B cell (primary cell): ENCODE data around the gene HSD11B1. TPM values are rescaled to one million over a fixed set of nuclear protein-coding genes. Genes with fewer than 3 reads are reported as not detected.

Experiments used
- ATAC-seq: fragments of 200-7000 bp; cut with Tn5 transposase; one replicate; pipeline ENCODE4 v1.10.0; 2021; ENCODE audit warnings: low read depth, mild to moderate bottlenecking, moderate number of reproducible peaks, moderate library complexity
- CTCF ChIA-PET: fragments of 350-600 bp; sonication (Branson Sonifier 250); formaldehyde crosslinking; loops from one replicate; lab custom pipeline; 2021; ENCODE audit warnings: antibody characterized with exemption, inconsistent platforms; lab: Charles Lee
- POLR2A ChIA-PET: fragments of 350-600 bp; sonication (Branson Sonifier 250); formaldehyde crosslinking; loops from one replicate; lab custom pipeline; 2021; ENCODE audit warnings: antibody characterized with exemption; lab: Charles Lee
- DNase-seq: peaks from one replicate; pipeline ENCODE4 v3.0.0; 2013
- H2AFZ ChIP-seq: 2 replicates; pipeline ENCODE4 v1.6.1; 2012; ENCODE audit warnings: mild to moderate bottlenecking, low read depth, low read length; ENCODE audit not compliant: insufficient read depth, poor library complexity, severe bottlenecking
- H3K27ac ChIP-seq, 2 donors: 1 replicate in 1 of 2; 2 replicates in 1 of 2; pipeline ENCODE4 v1.5.1; 2012 to 2013; ENCODE audit warnings: low read length in 2 of 2, mild to moderate bottlenecking in 2 of 2, moderate library complexity in 1 of 2
- H3K27me3 ChIP-seq, 4 experiments: fragments of 200-600 bp in 1 of 4; sonication (generic) in 1 of 4; replicated peaks in 1 of 4; 1 replicate in 2 of 4; 2 replicates in 2 of 4; pipeline versions ENCODE4 v1.6.1 to v1.7.0; 2013 to 2016; ENCODE audit warnings: low read length in 3 of 4, mild to moderate bottlenecking in 2 of 4, mixed read lengths in 1 of 4, moderate library complexity in 1 of 4; ENCODE audit not compliant: insufficient read depth in 4 of 4, control insufficient read depth in 3 of 4; ENCODE audit errors: control extremely low read depth in 1 of 4
- H3K36me3 ChIP-seq, 2 experiments: replicated peaks in 1 of 2; 1 replicate in 1 of 2; 2 replicates in 1 of 2; pipeline versions ENCODE4 v1.6.1 to v1.7.1; 2013; ENCODE audit warnings: low read length in 1 of 2; ENCODE audit not compliant: insufficient read depth in 2 of 2, control insufficient read depth in 1 of 2; ENCODE audit errors: control extremely low read depth in 1 of 2, extremely low read depth in 1 of 2
- H3K4me1 ChIP-seq, 2 donors: fragments of 200-600 bp in 1 of 2; sonication (generic) in 1 of 2; 1 replicate in 1 of 2; 2 replicates in 1 of 2; pipeline versions ENCODE4 v1.5.1 to v1.6.1; 2013 to 2017; ENCODE audit warnings: low read length in 2 of 2; ENCODE audit not compliant: control insufficient read depth in 2 of 2, insufficient read depth in 2 of 2
- H3K4me2 ChIP-seq: replicated peaks from 2 replicates; pipeline ENCODE3; 2012; ENCODE audit warnings: mild to moderate bottlenecking, low read depth, low read length; ENCODE audit not compliant: poor library complexity, severe bottlenecking
- H3K4me3 ChIP-seq, 5 experiments: fragments of 200-600 bp in 1 of 5; sonication (generic) in 1 of 5; 1 replicate in 3 of 5; 2 replicates in 2 of 5; pipeline versions ENCODE4 v1.5.1 to v1.7.0; 2011 to 2016; ENCODE audit warnings: low read length in 4 of 5, mild to moderate bottlenecking in 4 of 5, low read depth in 2 of 5, control low read depth in 1 of 5, moderate library complexity in 1 of 5; ENCODE audit not compliant: insufficient read depth in 1 of 5; ENCODE audit errors: control extremely low read depth in 1 of 5, extremely low read depth in 1 of 5
- H3K79me2 ChIP-seq: fragments of 200-600 bp; sonication (generic); one replicate; pipeline ENCODE4 v1.6.0; 2016; ENCODE audit warnings: low read length; ENCODE audit not compliant: control insufficient read depth, insufficient read depth
- H3K9ac ChIP-seq: fragments of 200-600 bp; sonication (generic); 2 replicates; pipeline ENCODE4 v1.6.1; 2017; ENCODE audit warnings: mild to moderate bottlenecking, low read length, moderate library complexity
- H3K9me3 ChIP-seq, 3 donors: one replicate each; pipeline versions ENCODE4 v1.6.1 to v1.7.1; 2013; ENCODE audit warnings: low read length in 2 of 3; ENCODE audit not compliant: control insufficient read depth in 2 of 3, insufficient read depth in 1 of 3; ENCODE audit errors: control extremely low read depth in 1 of 3
- H4K20me1 ChIP-seq: 2 replicates; pipeline ENCODE4 v1.6.0; 2012; ENCODE audit warnings: mild to moderate bottlenecking, low read length; ENCODE audit not compliant: insufficient read depth, control insufficient read depth, poor library complexity, severe bottlenecking
- H3K27ac Mint-ChIP-seq: one replicate; pipeline ENCODE4 v1.8.0; 2021; ENCODE audit warnings: mixed read lengths
- H3K27me3 Mint-ChIP-seq: one replicate; pipeline ENCODE4 v1.8.0; 2021; ENCODE audit warnings: mixed read lengths
- H3K4me1 Mint-ChIP-seq: one replicate; pipeline ENCODE4 v1.8.0; 2021; ENCODE audit warnings: mixed read lengths
- H3K4me3 Mint-ChIP-seq: one replicate; pipeline ENCODE4 v1.8.0; 2021; ENCODE audit warnings: mixed read lengths
- H3K9me3 Mint-ChIP-seq: one replicate; pipeline ENCODE4 v1.8.0; 2022; ENCODE audit warnings: mixed read lengths; ENCODE audit not compliant: insufficient read depth
- EZH2 ChIP-seq: IDR thresholded peaks from 2 replicates; pipeline ENCODE4 v1.6.1; 2012; ENCODE audit warnings: borderline replicate concordance, low read depth, mild to moderate bottlenecking, moderate library complexity, low read length; ENCODE audit not compliant: insufficient read depth, poor library complexity, severe bottlenecking
- WGBS: methylation state at CpG from one replicate; pipeline ENCODE4 v1.1.5; 2013; ENCODE audit warnings: missing lambda C conversion rate; ENCODE audit not compliant: insufficient coverage; 5-methylcytosine and 5-hydroxymethylcytosine counted together
- intact Hi-C: fragments of 100-400 bp; cut with micrococcal nuclease; formaldehyde crosslinking; loops from one replicate; pipeline ENCODE4 v1.10.0; 2022
- polyA plus RNA-seq: library from polyadenylated mRNA; depleted of rRNA; stranded (reverse); fragments of >200 nt; gene quantifications from 2 replicates; pipeline ENCODE4 v1.2.3, GENCODE V29; 2012
- total RNA-seq, 2 donors: library from RNA; stranded (reverse); fragments of 120-200 nt in 1 of 2; gene quantifications; 1 replicate in 1 of 2; 2 replicates in 1 of 2; pipeline versions ENCODE4 v1.2.3 to v1.2.4, GENCODE V29; 2013 to 2022
- TF ChIP-seq, protein P1 (sequence below): fragments of 200-600 bp; IDR thresholded peaks from one replicate; pipeline ENCODE4 v1.8.0; 2022; ENCODE audit warnings: antibody characterized with exemption, mild to moderate bottlenecking

The HSD11B1 gene
- total and polyA plus RNA-seq, 2 donors (not counting 1 experiment from before 2014, with no cell fraction given), result not detected

DNA sequence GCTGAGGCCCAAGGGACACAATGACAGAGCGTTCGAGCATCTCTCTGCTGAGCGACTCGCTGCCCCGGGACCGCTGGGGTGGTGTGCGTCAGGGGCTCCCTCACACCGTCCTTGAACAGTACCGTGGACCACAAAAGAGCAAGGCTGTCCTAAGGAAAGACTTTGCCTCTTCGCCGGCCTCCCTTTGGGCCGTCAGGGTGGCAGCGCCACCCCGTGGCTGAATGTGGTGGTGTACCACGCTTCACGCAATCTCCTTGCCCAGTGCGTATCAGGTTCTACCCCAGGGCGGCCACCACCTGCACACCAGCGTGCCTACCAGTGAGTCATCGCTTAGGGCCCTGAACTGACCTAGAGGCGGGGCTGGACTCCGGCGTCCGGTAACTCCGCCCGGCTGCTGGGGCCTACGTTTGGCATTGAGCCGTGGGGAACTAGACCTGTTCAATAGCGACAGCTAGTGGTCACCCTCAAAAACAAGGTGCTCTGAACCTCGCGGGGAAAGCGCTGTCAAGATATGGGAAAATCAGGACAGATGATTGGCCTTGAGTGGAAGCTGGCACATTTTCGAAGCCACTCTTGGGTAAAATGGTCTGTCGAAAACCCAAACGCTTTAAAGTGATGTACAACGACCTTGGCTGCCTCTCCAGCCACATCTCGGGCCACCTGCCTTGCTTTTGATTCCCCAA, 43.1 kb downstream of the HSD11B1 start:
- WGBS, result 13% methylated on average over 37 of the region's 37 CpGs
- Histone ChIP-seq H3K79me2 (no peaks in the 10 kb centered on the region), H3K27me3 (no peaks in the 10 kb centered on the region), H3K36me3 (no peaks in the 10 kb centered on the region), H4K20me1 (no peaks in the 10 kb centered on the region), H3K27ac (peak overlapping the region; percentile 44 to 50), H3K9me3 (no peaks in the 10 kb centered on the region), H2AFZ (peak overlapping the region; percentile 86), H3K4me2 (peak overlapping the region; percentile 81), H3K4me1 (peaks cover 29 to 33% of the 10 kb centered on the region in 2 donors), H3K4me3 (peak overlapping the region in 4 of 5 experiments; percentile 37 to 56 (median 52)), H3K9ac (peak overlapping the region; percentile 57)
- ATAC-seq (peak; percentile 98), DNase-seq (peak; percentile 88)
- TF ChIP-seq, protein P1, sequence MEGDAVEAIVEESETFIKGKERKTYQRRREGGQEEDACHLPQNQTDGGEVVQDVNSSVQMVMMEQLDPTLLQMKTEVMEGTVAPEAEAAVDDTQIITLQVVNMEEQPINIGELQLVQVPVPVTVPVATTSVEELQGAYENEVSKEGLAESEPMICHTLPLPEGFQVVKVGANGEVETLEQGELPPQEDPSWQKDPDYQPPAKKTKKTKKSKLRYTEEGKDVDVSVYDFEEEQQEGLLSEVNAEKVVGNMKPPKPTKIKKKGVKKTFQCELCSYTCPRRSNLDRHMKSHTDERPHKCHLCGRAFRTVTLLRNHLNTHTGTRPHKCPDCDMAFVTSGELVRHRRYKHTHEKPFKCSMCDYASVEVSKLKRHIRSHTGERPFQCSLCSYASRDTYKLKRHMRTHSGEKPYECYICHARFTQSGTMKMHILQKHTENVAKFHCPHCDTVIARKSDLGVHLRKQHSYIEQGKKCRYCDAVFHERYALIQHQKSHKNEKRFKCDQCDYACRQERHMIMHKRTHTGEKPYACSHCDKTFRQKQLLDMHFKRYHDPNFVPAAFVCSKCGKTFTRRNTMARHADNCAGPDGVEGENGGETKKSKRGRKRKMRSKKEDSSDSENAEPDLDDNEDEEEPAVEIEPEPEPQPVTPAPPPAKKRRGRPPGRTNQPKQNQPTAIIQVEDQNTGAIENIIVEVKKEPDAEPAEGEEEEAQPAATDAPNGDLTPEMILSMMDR, result peak; percentile 98
- TF ChIP-seq EZH2, result no peak
- H3K4me3 Mint-ChIP-seq, result peak overlapping the region; percentile 84
- H3K4me1 Mint-ChIP-seq, result peaks cover 35% of the 10 kb centered on the region
- CTCF ChIA-PET, result interaction anchor here (0.7 to 3.2 kb wide), 25 partner anchors 9 to 1534 kb away, joined by 3 to 48 read pairs (median 5); partner anchors contain the start of genes C1orf74, TRAF3IP3 and UTP25
- H3K9me3 Mint-ChIP-seq, result no peaks in the 10 kb centered on the region
- H3K27me3 Mint-ChIP-seq, result no peaks in the 10 kb centered on the region
- H3K27ac Mint-ChIP-seq, result peak overlapping the region; percentile 75
- POLR2A ChIA-PET, result no interaction called here
- intact Hi-C loops, result loop anchor here (1.0 to 5.0 kb wide), 6 partner anchors 9 to 580 kb away; partner anchors contain the start of genes C1orf74, HHAT and TRAF3IP3

DNA sequence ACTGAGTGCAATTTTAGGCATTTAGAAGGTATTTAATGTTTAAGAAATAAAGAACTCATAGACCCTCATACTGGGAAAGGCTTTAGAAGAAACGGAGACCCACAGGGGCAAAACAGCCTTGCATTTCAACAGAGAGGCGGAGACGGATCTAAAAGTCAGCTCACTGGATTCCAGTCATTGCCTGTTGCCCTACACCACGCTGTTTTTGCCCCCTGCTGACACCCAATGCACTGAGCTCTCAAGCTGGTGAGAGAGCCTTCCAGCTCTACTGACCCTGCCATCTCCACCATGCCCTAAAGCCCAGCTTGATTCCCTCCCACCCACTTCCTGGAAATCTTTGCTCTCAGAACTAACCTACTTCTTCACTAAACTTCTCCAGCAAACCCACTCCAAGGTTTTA, 44.0 kb downstream of the HSD11B1 start:
- DNase-seq (no peak), ATAC-seq (no peak)
- H3K27ac Mint-ChIP-seq, result no peak overlapping the region
- H3K9me3 Mint-ChIP-seq, result no peaks in the 10 kb centered on the region
- H3K9ac ChIP-seq, result no peak overlapping the region
- H3K27ac ChIP-seq, result no peak overlapping the region
- H3K79me2 ChIP-seq, result no peaks in the 10 kb centered on the region
- intact Hi-C loops, result loop anchor here (5.0 kb wide), 1 partner anchor 579 kb away; the partner anchor contains the start of gene HHAT
- CTCF ChIA-PET, result interaction anchor here (0.8 to 3.2 kb wide), 18 partner anchors 8 to 182 kb away, joined by 3 to 48 read pairs (median 7); partner anchors contain the start of genes C1orf74, TRAF3IP3 and UTP25
- H3K4me1 ChIP-seq, result peaks cover 29 to 36% of the 10 kb centered on the region in 2 donors
- no peak overlapping the region for H3K4me3 Mint-ChIP-seq
- no peaks in the 10 kb centered on the region for H3K27me3 Mint-ChIP-seq
- H3K4me2 ChIP-seq, result peak overlapping the region; percentile 81
- no peak for TF ChIP-seq EZH2
- TF ChIP-seq, protein P1, result no peak
- 82% methylated on average over 4 of the region's 4 CpGs for WGBS
- no peaks in the 10 kb centered on the region for H3K36me3 ChIP-seq
- H3K27me3 ChIP-seq, result no peaks in the 10 kb centered on the region
- H3K9me3 ChIP-seq, result no peaks in the 10 kb centered on the region
- peak overlapping the region; percentile 86 for H2AFZ ChIP-seq
- POLR2A ChIA-PET, result no interaction called here
- no peak overlapping the region for H3K4me3 ChIP-seq
- peaks cover 35% of the 10 kb centered on the region for H3K4me1 Mint-ChIP-seq
- no peaks in the 10 kb centered on the region for H4K20me1 ChIP-seq
